GM18868 (cell line): ENCODE data around the gene TAS2R19.

Source experiments
- ATAC-seq: cut with Tn5 transposase; IDR thresholded peaks from one replicate; pipeline ENCODE4 v1.9.1; 2021; ENCODE audit warnings: mild to moderate bottlenecking, moderate library complexity; ENCODE audit not compliant: unreplicated experiment

The TAS2R19 gene

DNA sequence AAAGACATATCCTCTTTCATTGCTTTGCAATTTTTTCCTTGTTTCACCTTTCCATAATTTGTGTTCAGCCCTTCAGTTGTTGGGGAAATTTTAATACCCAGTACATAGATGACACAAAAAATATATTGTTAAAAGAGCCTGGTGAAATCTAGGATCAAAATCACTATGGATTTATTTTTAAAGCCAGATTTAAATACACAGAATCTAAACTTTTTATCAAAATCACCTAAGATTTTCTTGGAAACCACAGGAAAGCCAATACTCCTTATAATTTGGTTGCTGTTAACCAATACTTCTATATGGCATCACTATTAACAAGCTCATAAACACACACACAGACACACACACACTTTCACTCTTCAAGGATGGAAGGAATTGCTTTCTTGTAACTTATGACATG lies 24.2 kb downstream of the TAS2R19 start, which contains the start of gene TAS2R20:
TSS of gene TAS2R20 (minus strand) at position 101 of the 400 bp plus-strand sequence. CDS start 429 bp downstream, outside the sequence.
- ATAC-seq, result no peak

DNA sequence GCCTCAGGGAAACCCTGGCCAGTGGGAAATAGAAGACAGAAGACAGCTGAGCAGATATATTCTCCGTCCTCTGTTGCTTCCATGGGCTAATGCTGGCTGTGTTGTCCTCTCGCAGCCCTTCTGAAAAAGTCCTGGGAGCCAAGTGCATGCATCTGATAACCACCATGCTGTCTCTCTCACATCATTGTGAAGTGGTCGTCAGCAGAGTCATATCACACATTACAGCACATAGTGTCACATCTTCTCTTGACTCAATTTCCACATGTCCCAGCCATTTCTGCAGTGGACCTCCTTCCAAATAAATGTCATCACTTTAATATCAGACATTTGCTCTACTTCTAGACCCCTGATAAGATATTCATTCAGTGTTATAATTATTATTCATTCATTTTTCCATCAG lies 28.1 kb downstream of the TAS2R19 start:
- no peak for ATAC-seq

GRCh38 chr12:10989107-10989506 lies 33.3 kb downstream of the TAS2R19 start:
- no peak for ATAC-seq

GRCh38 chr12:10986812-10987211 lies 35.6 kb downstream of the TAS2R19 start, which contains the start of gene TAS2R50:
TSS of gene TAS2R50 (minus strand) at chr12:10986912. CDS start at chr12:10986860, 52 bp downstream.
- ATAC-seq, result no peak

- no peak for ATAC-seq
Measured at GRCh38 chr12:10982244-10982643, 40.2 kb downstream of the TAS2R19 start.

DNA sequence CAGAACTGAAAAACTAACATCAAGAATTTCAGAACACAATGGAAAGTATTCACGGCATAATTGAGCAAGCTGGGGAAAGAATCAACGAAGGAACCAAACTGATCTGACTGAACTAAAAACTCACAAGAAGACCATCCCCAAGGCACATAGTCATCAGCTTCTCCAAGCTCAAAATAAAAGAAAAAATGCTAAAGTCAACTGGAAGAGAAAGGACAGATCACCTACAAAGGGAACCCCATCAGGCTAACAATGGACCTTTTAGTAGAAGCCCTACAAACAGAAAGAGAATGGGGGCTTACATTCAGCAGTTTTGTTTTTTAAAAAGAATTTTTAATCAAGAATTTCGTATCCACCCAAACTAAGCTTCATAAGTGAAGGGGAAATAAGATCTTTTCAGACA lies 47.5 kb downstream of the TAS2R19 start:
- no peak for ATAC-seq
